ENCODE measurements around the gene IGFBP5. TPM values are rescaled to one million over a fixed set of nuclear protein-coding genes. Genes with fewer than 3 reads are reported as not detected.

IGFBP5 gene
- total RNA-seq, 1 donor from 2014 or later: 26.1 TPM

GRCh38 chr2:216670266-216671080 is 24.9 kb downstream of the IGFBP5 start:
- FAIRE-seq: no peak
- DNase-seq (ENCODE audit: low spot score in 2 of 2): no peak

- DNase-seq (ENCODE audit: low spot score in 2 of 2): peak; percentile 67 to 76
- FAIRE-seq: no peak
These were observed 28.7 kb downstream of the IGFBP5 start for GRCh38 chr2:216666461-216667233.

GRCh38 chr2:216665717-216666116 is 29.6 kb downstream of the IGFBP5 start:
- no peak for DNase-seq (ENCODE audit: low spot score in 2 of 2)

GRCh38 chr2:216665242-216665641 is 30.1 kb downstream of the IGFBP5 start:
- no peak for DNase-seq (ENCODE audit: low spot score in 2 of 2)
- no peak for FAIRE-seq

More at GRCh38 chr2:216665717-216666116, 29.6 kb downstream of the IGFBP5 start:
- FAIRE-seq: no peak

GRCh38 chr2:216664593-216665034 is 30.7 kb downstream of the IGFBP5 start:
- FAIRE-seq (no peak), DNase-seq (ENCODE audit: low spot score in 2 of 2) (no peak)

- DNase-seq (ENCODE audit: low spot score in 2 of 2) (no peak), FAIRE-seq (no peak)
These were observed 31.5 kb downstream of the IGFBP5 start for GRCh38 chr2:216663846-216664245.

GRCh38 chr2:216663106-216663505 is 32.2 kb downstream of the IGFBP5 start:
- DNase-seq (ENCODE audit: low spot score in 2 of 2) (no peak), FAIRE-seq (no peak)

- peak in 1 of 2 donors; percentile 42 for DNase-seq (ENCODE audit: low spot score in 2 of 2)
- FAIRE-seq: no peak
These were observed 33.5 kb downstream of the IGFBP5 start for GRCh38 chr2:216661639-216662375.

GRCh38 chr2:216661051-216661450 is 34.3 kb downstream of the IGFBP5 start:
- no peak for FAIRE-seq
- DNase-seq (ENCODE audit: low spot score in 2 of 2): no peak

- no peak for DNase-seq (ENCODE audit: low spot score in 2 of 2)
- FAIRE-seq: no peak
These were observed 34.9 kb downstream of the IGFBP5 start for GRCh38 chr2:216660496-216660895.

GRCh38 chr2:216659276-216659675 is 36.1 kb downstream of the IGFBP5 start:
- no peak for DNase-seq (ENCODE audit: low spot score in 2 of 2)

GRCh38 chr2:216658757-216659156 is 36.6 kb downstream of the IGFBP5 start:
- FAIRE-seq (no peak), DNase-seq (ENCODE audit: low spot score in 2 of 2) (no peak)

More at GRCh38 chr2:216659276-216659675, 36.1 kb downstream of the IGFBP5 start:
- no peak for FAIRE-seq

GRCh38 chr2:216657980-216658379 is 37.4 kb downstream of the IGFBP5 start:
- FAIRE-seq (no peak), DNase-seq (ENCODE audit: low spot score in 2 of 2) (no peak)

- DNase-seq (ENCODE audit: low spot score in 2 of 2) (no peak), FAIRE-seq (no peak)
These were observed 38.1 kb downstream of the IGFBP5 start for GRCh38 chr2:216657086-216657855.

- DNase-seq (ENCODE audit: low spot score in 2 of 2): no peak
- FAIRE-seq: no peak
These were observed 40.8 kb downstream of the IGFBP5 start for GRCh38 chr2:216654528-216655052.

GRCh38 chr2:216653931-216654365 is 41.4 kb downstream of the IGFBP5 start:
- DNase-seq (ENCODE audit: low spot score in 2 of 2) (no peak), FAIRE-seq (no peak)

- DNase-seq (ENCODE audit: low spot score in 2 of 2) (no peak), FAIRE-seq (no peak)
These were observed 42.1 kb downstream of the IGFBP5 start for GRCh38 chr2:216653093-216653799.

GRCh38 chr2:216652566-216652965 is 42.8 kb downstream of the IGFBP5 start:
- DNase-seq (ENCODE audit: low spot score in 2 of 2) (no peak), FAIRE-seq (no peak)

- no peak for FAIRE-seq
- DNase-seq (ENCODE audit: low spot score in 2 of 2): no peak
These were observed 43.9 kb downstream of the IGFBP5 start for GRCh38 chr2:216651351-216651881.
